Endothelial cell of umbilical vein (primary cell): ENCODE results near the gene MTR. TPM values are rescaled to one million over a fixed set of nuclear protein-coding genes. Genes with fewer than 3 reads are reported as not detected.

Experiments used
- BruUV-seq: library from RNA; stranded (reverse); fragments of 400-500 nt; replicated peaks from 2 replicates; lab custom pipeline; 2021; lab: Mats Ljungman, UMichigan
- CTCF ChIA-PET: fragments of 300-600, 350-600 bp; sonication (Branson Sonifier 250); formaldehyde crosslinking; loops from one replicate; lab custom pipeline; 2021; ENCODE audit warnings: antibody characterized with exemption, inconsistent platforms; lab: Charles Lee
- POLR2A ChIA-PET: fragments of 300-600, 350-600 bp; sonication (Branson Sonifier 250); formaldehyde crosslinking; loops from one replicate; lab custom pipeline; 2021; ENCODE audit warnings: antibody characterized with exemption, inconsistent platforms; lab: Charles Lee
- DNase-seq: peaks from one replicate; pipeline ENCODE4 v3.0.0-alpha.2; 2011; ENCODE audit warnings: low read depth, low spot score
- FAIRE-seq: peaks from 2 replicates; lab custom pipeline; 2011; peaks lifted over from hg19 to GRCh38; lab: Jason Lieb, UNC
- H2AFZ ChIP-seq: 2 replicates; pipeline ENCODE4 v1.6.0; 2012; ENCODE audit warnings: low read depth, low read length, control low read depth, inconsistent platforms
- H3K27ac ChIP-seq: 2 replicates; pipeline ENCODE4 v1.5.1; 2011; ENCODE audit warnings: low read depth, mild to moderate bottlenecking, control low read depth, low read length, moderate library complexity; ENCODE audit not compliant: insufficient read depth
- H3K27me3 ChIP-seq, 2 experiments: 2 replicates each; pipeline versions ENCODE4 v1.6.0 to v1.6.1; 2011; ENCODE audit warnings: low read length in 2 of 2, mixed read lengths in 1 of 2; ENCODE audit not compliant: control insufficient read depth in 2 of 2, insufficient read depth in 2 of 2
- H3K36me3 ChIP-seq, 2 experiments: 2 replicates in 1 of 2; 3 replicates in 1 of 2; pipeline ENCODE4 v1.5.1; 2011; ENCODE audit warnings: low read length in 2 of 2, mild to moderate bottlenecking in 1 of 2, moderate library complexity in 1 of 2; ENCODE audit not compliant: control insufficient read depth in 2 of 2, insufficient read depth in 2 of 2; ENCODE audit errors: extremely low read depth in 1 of 2
- H3K4me1 ChIP-seq: 3 replicates; pipeline ENCODE4 v1.5.1; 2011; ENCODE audit warnings: mild to moderate bottlenecking, low read length; ENCODE audit not compliant: control insufficient read depth, insufficient read depth; ENCODE audit errors: extremely low read depth
- H3K4me2 ChIP-seq: 2 replicates; pipeline ENCODE4 v1.6.1; 2011; ENCODE audit warnings: low read length, control low read depth, mixed read lengths; ENCODE audit not compliant: insufficient read depth
- H3K4me3 ChIP-seq, 3 experiments: fragments of 200-600 bp in 1 of 3; sonication (generic), shearing (Covaris generic) in 1 of 3; replicated peaks in 1 of 3; 2 replicates each; pipeline ENCODE4 v1.5.1; 2011 to 2016; ENCODE audit warnings: control low read depth in 3 of 3, low read length in 3 of 3, mild to moderate bottlenecking in 2 of 3, inconsistent platforms in 1 of 3, low read depth in 1 of 3, moderate library complexity in 1 of 3; ENCODE audit not compliant: insufficient read depth in 1 of 3
- H3K79me2 ChIP-seq: 2 replicates; pipeline ENCODE4 v1.6.0; 2012; ENCODE audit warnings: low read length, inconsistent platforms; ENCODE audit not compliant: control insufficient read depth, insufficient read depth
- H3K9ac ChIP-seq: replicated peaks from 2 replicates; pipeline ENCODE3; 2011; ENCODE audit warnings: low read length, control low read depth; ENCODE audit not compliant: insufficient read depth; ENCODE audit errors: extremely low read depth
- H3K9me1 ChIP-seq: replicated peaks from 3 replicates; pipeline ENCODE4 v1.6.0; 2011; ENCODE audit warnings: mild to moderate bottlenecking, low read length; ENCODE audit not compliant: control insufficient read depth, insufficient read depth; ENCODE audit errors: extremely low read depth
- H3K9me3 ChIP-seq: replicated peaks from 2 replicates; pipeline ENCODE4 v1.5.1; 2012; ENCODE audit warnings: low read length, inconsistent platforms; ENCODE audit not compliant: control insufficient read depth, insufficient read depth
- H4K20me1 ChIP-seq: replicated peaks from 2 replicates; pipeline ENCODE3; 2011; ENCODE audit warnings: mild to moderate bottlenecking, low read length; ENCODE audit not compliant: control insufficient read depth, insufficient read depth; ENCODE audit errors: extremely low read depth
- EZH2 ChIP-seq: IDR thresholded peaks from 2 replicates; pipeline ENCODE4 v1.6.1; 2012; ENCODE audit warnings: borderline replicate concordance, low read depth, mild to moderate bottlenecking, moderate library complexity, low read length, inconsistent platforms; ENCODE audit not compliant: severe bottlenecking
- FOS ChIP-seq: IDR thresholded peaks from 2 replicates; pipeline ENCODE4 v1.6.1; 2011; ENCODE audit warnings: mild to moderate bottlenecking, low read length, moderate library complexity, borderline replicate concordance; ENCODE audit not compliant: insufficient read depth
- GATA2 ChIP-seq: IDR thresholded peaks from 2 replicates; pipeline ENCODE4 v1.7.0; 2011; ENCODE audit warnings: low read depth, mild to moderate bottlenecking, moderate library complexity, mixed read lengths, low read length; ENCODE audit not compliant: insufficient read length, insufficient read depth
- MYC ChIP-seq: IDR thresholded peaks from one replicate; pipeline ENCODE4 v1.6.1; 2011; ENCODE audit warnings: mild to moderate bottlenecking, low read depth, low read length
- POLR2A ChIP-seq: IDR thresholded peaks from 2 replicates; pipeline ENCODE4 v1.6.1; 2012; ENCODE audit warnings: low read depth, mild to moderate bottlenecking, control low read depth, low read length
- POLR2AphosphoS5 ChIP-seq: IDR thresholded peaks from 2 replicates; pipeline ENCODE4 v1.6.1; 2012; ENCODE audit warnings: low read depth, mild to moderate bottlenecking, control low read depth, low read length, moderate library complexity; ENCODE audit not compliant: insufficient read depth
- dilution Hi-C: fragments of 300-500 bp; cut with MboI; formaldehyde crosslinking; loops from one replicate; pipeline ENCODE4 v1.15.0; 2019; ENCODE audit warnings: low sequenced_read_pairs; ENCODE audit not compliant: extremely low pct_ligation_motif_present
- intact Hi-C: fragments of 100-400 bp; cut with micrococcal nuclease; formaldehyde crosslinking; loops from one replicate; pipeline ENCODE4 v1.10.0; 2022
- polyA plus RNA-seq, 4 experiments: library from polyadenylated mRNA; depleted of rRNA in 3 of 4; stranded (reverse) in 3 of 4; unstranded in 1 of 4; fragments of >200 nt; gene quantifications; 2 replicates each; pipeline versions ENCODE4 v1.2.1 to v1.2.3, GENCODE V29; 2011 to 2012; ENCODE audit warnings: missing spikeins in 1 of 4
- total RNA-seq: library from RNA; stranded (reverse); gene quantifications from 2 replicates; pipeline ENCODE4 v1.2.3, GENCODE V29; 2021
- TF ChIP-seq, protein P1 (sequence below), 2 donors: IDR thresholded peaks; 1 replicate in 1 of 2; 2 replicates in 1 of 2; pipeline ENCODE4 v1.5.1; 2011; ENCODE audit warnings: low read length in 2 of 2, mild to moderate bottlenecking in 2 of 2, moderate library complexity in 2 of 2, control low read depth in 1 of 2, inconsistent platforms in 1 of 2, low read depth in 1 of 2; ENCODE audit not compliant: insufficient read depth in 1 of 2; ENCODE audit errors: extremely low read depth in 1 of 2
- TF ChIP-seq, protein P2 (sequence below): IDR thresholded peaks from 2 replicates; pipeline ENCODE4 v1.6.1; 2011; ENCODE audit not compliant: insufficient read depth, insufficient read length

The MTR gene
- total and polyA plus RNA-seq, 2 donors (not counting 3 experiments of a cell fraction or from before 2014, with no cell fraction given) = 6.7 to 45.2 TPM

DNA sequence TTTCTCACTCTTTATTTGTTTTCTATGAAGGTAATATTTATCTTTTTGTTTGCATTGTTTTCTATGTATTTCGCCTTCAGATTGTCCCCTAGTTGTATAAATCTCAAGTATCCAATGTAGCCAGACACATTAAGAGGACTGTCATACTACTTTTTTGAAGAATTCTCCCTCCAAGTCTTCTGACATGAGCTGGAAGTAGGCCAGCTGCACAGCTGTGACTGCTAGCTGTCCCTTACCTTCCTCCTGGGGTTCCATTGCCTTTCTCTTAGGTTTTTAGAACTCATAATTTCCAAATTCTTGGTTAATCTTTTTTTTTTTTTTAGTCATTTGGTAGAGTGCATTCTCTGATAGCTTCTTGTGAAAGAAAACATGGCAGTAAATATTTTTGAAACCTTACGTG, 46.2 kb downstream of the MTR start:
- intact Hi-C loops = no loop called here
- H3K4me1 ChIP-seq = no peaks in the 10 kb centered on the region
- FAIRE-seq = no peak
- ChIA-PET POLR2A (interaction anchor here (0.7 kb wide), 1 partner anchor 11 kb away, joined by 3 read pairs; no protein-coding TSS in a partner anchor), CTCF (no interaction called here)
- no peak overlapping the region for H3K4me2 ChIP-seq
- H2AFZ ChIP-seq = no peak overlapping the region
- dilution Hi-C loops = no loop called here
- no peaks in the 10 kb centered on the region for H3K79me2 ChIP-seq
- no peak overlapping the region for H3K27ac ChIP-seq
- H3K36me3 ChIP-seq = peaks cover 4 to 7% of the 10 kb centered on the region in 2 experiments
- H4K20me1 ChIP-seq = no peaks in the 10 kb centered on the region
- H3K9me3 ChIP-seq = no peaks in the 10 kb centered on the region
- H3K4me3 ChIP-seq = no peak overlapping the region
- no peaks in the 10 kb centered on the region for H3K27me3 ChIP-seq
- no peak for TF ChIP-seq FOS
- no peak for TF ChIP-seq GATA2
- TF ChIP-seq POLR2A = no peak
- TF ChIP-seq POLR2AphosphoS5 = no peak
- no peak for TF ChIP-seq EZH2
- TF ChIP-seq, protein P1, sequence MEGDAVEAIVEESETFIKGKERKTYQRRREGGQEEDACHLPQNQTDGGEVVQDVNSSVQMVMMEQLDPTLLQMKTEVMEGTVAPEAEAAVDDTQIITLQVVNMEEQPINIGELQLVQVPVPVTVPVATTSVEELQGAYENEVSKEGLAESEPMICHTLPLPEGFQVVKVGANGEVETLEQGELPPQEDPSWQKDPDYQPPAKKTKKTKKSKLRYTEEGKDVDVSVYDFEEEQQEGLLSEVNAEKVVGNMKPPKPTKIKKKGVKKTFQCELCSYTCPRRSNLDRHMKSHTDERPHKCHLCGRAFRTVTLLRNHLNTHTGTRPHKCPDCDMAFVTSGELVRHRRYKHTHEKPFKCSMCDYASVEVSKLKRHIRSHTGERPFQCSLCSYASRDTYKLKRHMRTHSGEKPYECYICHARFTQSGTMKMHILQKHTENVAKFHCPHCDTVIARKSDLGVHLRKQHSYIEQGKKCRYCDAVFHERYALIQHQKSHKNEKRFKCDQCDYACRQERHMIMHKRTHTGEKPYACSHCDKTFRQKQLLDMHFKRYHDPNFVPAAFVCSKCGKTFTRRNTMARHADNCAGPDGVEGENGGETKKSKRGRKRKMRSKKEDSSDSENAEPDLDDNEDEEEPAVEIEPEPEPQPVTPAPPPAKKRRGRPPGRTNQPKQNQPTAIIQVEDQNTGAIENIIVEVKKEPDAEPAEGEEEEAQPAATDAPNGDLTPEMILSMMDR (IDR thresholded peaks at IDR 0.05; ENCODE audit: extremely low read depth in 1 of 2, insufficient read depth in 1 of 2, low read depth in 1 of 2, low read length in 2 of 2) = no peak
- no peak for TF ChIP-seq MYC
- TF ChIP-seq, protein P2, sequence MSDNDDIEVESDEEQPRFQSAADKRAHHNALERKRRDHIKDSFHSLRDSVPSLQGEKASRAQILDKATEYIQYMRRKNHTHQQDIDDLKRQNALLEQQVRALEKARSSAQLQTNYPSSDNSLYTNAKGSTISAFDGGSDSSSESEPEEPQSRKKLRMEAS = no peak
- DNase-seq = no peak
- no TSS peak for BruUV-seq
- H3K9me1 ChIP-seq = no peaks in the 10 kb centered on the region
- H3K9ac ChIP-seq = no peak overlapping the region
